ENCODE results near the gene PROCA1. TPM values are rescaled to one million over a fixed set of nuclear protein-coding genes. Genes with fewer than 3 reads are reported as not detected.
A peak's percentile ranks its signal among the peaks of the same experiment; 100 is the strongest.

The PROCA1 gene
- total and polyA plus RNA-seq, 2 of the 8 experiments (the other 6 are each of a cell fraction or from before 2014, with no cell fraction given) = 21.2 to 26.3 TPM

GRCh38 chr17:28712032-28712704, 480 bp upstream of the PROCA1 start (continued):
- TF ChIP-seq TAF1 (IDR thresholded peaks at IDR 0.05; ENCODE audit: low read depth, low read length) = peak; percentile 39; the same call in 1 of the 2 replicates
- no peak for TF ChIP-seq SRF (IDR thresholded peaks at IDR 0.05; ENCODE audit: low read depth, low read length)
- TF ChIP-seq TBP (IDR thresholded peaks at IDR 0.05; ENCODE audit: low read depth, low read length) = peak; percentile 22; the same call in 1 of the 2 replicates
- no peak for TF ChIP-seq RAD21 (IDR thresholded peaks at IDR 0.05 in 1 of 2, conservative IDR thresholded peaks at IDR 0.05 in 1 of 2; ENCODE audit: low read depth in 2 of 2, low read length in 2 of 2)
- peak; percentile 52 for TF ChIP-seq ASH2L (IDR thresholded peaks at IDR 0.05; ENCODE audit: low read length)
- TF ChIP-seq SAP30 (IDR thresholded peaks at IDR 0.05; ENCODE audit: insufficient read depth, insufficient replicate concordance, low read length) = no peak
- no peak for TF ChIP-seq KDM5A (IDR thresholded peaks at IDR 0.05; ENCODE audit: low read length)
- TF ChIP-seq POLR2A (IDR thresholded peaks at IDR 0.05; ENCODE audit: control extremely low read depth in 1 of 2, low read depth in 2 of 2, low read length in 2 of 2) = peak in 1 of 2 experiments; percentile 26; a peak in 2 of 3 replicates
- no peak for TF ChIP-seq USF2 (IDR thresholded peaks at IDR 0.05; ENCODE audit: low read length)
- TF ChIP-seq RXRA (IDR thresholded peaks at IDR 0.05; ENCODE audit: insufficient read depth, low read depth, low read length) = no peak
- TF ChIP-seq SIN3A (conservative IDR thresholded peaks at IDR 0.05 in 1 of 2, IDR thresholded peaks at IDR 0.05 in 1 of 2; ENCODE audit: low read depth in 1 of 2, low read length in 2 of 2) = 0 out of 4 replicates have a peak, but pooled peaks of 1 of the 2 experiments have one; percentile 5
- TF ChIP-seq SP2 (IDR thresholded peaks at IDR 0.05; ENCODE audit: low read length) = no peak
